ELR (cell line): ENCODE measurements around the gene LDHD.
"Not testable (repeated sequence)": the region's sequence is repeated elsewhere in the genome, so short reads cannot be mapped to it uniquely, and the experiment has no call there.

Experiments
- DNase-seq: peaks from one replicate; pipeline ENCODE4 v3.0.0-alpha.2; 2015; ENCODE audit warnings: low read depth

The LDHD gene

DNA sequence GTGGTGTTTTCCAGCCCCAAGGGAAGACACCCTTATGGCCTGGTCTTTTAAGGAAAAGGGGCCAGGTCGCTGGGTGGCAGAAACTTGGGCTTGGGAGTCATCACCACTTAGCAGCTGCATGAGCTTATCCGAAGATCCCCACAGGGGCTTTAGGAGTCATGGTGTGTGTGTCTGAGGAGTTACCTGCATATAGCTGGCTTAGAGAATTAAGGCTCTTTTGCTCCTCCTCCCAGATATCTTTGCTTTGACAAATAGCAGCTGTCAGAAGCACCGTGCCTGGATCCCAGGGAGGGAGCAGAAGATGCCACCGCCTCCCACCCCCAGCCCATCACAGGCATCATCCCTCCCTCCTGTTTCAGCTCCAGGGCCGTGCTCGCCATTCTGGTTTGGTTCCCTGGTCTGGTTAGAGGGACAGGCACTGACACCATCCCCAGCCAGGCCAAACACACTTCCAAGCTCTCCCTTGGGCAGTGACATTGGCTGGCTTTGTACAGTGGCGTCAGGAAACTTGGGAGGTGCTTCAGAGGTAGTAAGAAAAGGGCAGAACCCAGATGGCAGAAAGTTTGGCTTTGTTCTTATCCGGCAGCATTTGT, 17.4 kb downstream of the LDHD start:
- DNase-seq = no peak

DNA sequence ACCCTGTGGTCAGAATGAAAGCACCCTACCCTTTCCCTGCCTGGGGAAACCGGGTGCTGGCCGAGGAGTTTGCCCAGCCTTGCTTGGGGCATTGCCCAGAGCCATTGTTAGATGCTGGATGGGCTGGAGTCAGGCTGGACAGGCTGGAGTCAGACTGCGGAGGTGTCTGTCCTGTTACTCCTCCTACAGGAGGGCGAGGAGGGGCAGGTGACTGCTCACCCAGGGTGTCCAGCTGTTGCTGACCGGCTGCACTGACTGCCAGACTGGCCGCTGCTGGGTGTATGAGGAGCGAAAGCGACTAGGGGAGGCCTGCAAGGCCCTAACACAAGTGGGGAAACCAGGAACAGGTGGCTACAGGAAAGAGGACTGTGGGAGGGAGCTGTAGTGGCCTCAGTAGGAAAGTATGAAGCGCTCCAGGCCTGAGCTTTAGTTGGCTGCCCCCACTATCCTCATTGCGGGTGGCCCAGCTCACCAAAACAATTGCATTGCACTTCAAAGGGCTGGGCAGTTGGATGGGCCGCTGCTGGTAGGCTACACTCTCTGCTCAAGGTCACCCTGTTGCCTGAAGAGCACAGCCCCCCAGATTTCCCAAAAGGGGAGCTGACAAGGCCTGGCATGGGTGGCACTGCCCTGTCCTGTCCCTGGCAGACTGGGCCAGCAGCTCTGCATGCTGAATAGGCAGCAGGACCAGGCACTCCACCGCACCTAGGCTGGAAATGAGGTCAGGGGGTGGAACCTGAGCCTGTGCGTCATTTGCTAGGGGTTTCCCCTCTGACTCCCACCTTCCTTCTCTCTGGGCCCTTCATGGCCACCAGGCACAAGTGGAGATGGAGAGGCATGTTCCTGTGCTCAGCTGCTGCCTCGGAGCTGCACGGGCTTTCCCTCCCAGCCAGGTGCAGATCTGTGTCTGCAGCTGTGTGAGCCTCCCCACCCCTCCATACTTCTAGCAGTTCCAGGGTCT, 18.4 kb downstream of the LDHD start:
- DNase-seq = no peak

DNA sequence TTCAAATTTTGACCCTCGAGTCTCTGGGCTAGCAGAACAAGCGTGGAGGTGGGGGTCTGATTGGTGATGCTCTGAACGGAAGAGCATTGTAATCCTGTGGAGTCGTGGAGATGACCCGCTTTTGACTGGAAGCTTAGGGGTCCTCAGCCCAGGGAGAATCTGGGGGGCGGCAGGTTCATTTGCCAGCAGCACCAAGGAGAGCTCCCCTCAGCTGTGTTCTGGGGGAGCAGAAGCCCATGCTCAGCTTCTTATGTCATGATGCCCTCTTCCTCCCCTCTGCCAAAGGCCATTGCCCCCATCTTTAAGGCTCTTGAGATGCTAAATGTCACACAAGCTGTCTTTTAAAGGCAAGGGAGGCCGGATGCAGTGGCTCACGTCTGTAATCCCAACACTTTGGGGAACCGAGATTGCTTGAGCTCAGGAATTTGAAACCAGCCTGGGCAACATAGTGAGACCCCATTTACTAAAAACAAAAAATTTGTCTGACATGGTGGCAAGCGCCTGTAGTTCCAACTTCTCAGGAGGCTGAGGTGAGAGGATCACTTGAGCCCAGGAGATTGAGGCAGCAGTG, 19.3 kb downstream of the LDHD start:
- DNase-seq = no peak

DNA sequence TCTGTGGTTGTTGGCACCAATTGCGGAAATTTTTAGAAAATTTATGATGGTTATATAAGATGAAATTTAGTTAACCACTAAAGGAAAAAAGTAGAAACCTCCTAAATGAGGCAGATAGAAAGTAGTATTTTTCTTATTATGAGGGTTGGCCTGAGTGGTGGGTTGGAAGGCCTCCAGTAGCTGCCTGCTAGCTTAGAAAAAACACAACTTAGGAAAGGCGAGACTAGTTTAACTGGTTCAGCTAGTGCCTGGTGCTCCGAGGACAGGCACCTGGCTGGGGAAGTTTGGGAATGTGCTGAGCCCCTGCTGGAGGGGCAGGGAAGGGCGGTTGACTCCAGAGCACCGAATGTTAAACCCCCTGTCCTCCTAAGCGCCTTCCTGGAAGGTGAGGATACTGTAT, 19.9 kb downstream of the LDHD start:
- peak; percentile 23 for DNase-seq

DNA sequence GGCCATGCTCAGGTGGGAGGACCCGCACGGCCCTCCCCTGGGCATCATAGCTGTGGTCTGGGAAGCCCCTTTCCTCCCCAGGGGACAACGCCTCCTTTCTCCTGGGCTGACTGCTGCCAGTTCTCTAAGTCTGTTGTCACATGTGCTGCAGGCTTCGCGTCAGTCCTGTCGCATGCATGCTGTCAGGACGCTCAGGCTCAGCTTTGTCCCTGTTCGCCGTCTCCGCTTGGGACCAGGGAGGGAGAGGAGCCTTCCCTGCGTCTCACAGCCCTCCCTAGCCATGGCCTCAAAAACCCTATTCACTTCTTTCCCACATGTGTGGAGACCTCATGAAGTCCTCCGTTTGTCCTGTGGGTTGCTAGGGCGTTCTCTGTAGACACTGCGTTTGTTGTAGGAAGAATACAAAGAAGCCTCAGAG, 21.4 kb downstream of the LDHD start:
- DNase-seq = no peak

DNA sequence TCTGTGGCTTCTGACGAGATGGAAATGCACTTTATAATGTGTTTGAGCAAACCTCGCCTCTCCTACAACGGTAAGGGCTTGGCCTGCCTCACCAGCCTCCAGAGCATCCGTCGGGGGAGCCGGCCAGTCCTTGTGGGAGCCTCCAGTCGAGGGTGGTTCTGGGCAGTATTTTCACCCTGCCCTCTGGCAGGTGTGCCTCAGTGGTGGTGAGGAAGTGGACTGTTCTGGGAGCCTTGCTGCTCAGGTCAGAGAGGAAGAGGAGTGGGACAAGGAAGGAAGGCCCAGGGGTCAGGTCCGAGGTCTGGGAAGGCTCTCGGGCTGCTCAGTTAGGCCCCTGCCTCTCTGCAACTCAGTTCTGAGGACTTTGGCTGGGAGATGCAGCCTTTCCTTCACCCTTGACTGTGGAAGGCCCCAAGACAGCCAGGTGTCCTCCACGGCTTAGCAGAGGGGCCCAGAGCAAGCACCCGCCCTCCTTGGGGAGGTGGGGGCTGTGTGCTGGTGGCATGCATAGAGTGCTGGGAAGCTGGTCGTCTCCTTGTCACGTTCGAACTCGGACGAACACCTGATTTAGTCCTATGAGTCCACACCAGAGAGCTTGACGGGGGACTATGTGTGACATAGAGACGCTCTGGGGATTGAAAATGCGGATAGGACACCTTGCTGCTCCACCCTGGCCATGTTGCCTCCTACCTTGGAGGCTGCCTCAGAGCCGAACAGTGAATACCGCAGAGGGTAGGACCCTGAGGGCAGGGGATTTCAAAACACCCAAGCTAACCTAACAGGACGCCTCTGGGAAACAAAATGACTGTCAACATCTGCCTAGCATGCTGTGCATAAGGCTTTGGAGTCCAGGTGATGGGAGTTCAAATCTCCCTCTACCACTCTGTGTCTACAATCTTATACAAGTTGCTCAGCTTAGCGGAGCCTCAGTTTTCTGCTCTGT, 22.7 kb downstream of the LDHD start:
- no peak for DNase-seq

DNA sequence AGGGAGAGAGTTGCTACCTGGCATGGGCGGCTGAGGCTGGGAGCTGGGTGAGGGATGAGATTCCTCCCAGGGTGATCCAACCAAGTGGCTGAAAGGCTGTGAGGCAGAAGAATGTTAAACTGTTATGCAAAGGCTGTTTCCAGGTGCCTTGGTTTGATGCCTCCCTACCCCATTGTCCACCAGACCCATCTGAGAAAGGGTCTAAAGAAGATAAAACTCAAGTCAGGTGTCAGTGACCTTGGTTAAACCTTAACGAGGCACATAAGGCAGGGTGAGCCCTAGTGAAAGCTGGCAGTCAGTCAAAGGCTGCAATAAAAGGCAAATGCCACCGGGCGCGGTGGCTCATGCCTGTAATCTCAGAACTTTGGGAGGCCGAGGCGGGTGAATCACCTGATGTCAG, 23.8 kb downstream of the LDHD start:
- DNase-seq = no peak

DNA sequence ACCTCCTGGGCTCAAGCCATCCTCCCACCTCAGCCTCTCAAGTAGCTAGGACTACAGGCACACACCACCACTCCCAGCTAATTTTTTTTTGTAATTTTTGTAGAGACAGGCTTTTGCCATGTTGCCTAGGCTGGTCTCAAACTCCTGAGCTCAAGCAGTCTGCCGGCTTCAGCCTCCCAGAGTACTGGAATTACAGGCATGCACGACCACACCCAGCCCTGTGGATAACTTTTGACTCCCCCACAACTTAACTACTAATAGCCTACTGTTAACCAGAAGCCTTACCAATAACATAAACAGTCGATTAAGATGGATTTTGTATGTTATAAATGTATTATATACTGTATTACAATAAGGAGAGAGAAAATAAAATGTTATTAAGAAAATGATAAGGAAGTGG, 25.0 kb downstream of the LDHD start:
- DNase-seq = not testable (repeated sequence)

DNA sequence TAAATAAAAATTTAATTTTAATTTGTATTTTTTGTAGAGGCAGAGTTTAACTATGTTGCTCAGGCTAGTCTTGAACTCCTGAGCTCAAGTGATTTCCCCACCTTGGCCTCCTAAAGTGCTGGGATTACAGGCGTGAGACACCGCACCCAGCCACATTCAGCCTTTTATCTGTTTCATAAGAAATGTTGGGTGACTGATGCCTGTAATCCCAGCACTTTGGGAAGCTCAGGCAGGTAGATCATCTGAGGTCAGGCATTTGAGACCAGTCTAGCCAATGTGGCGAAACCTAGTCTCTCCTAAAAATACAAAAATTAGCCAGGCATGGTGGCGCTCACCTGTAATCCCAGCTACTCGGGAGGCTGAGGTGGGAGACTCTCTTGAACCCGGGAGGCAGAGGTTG, 25.7 kb downstream of the LDHD start:
- peak; percentile 24 for DNase-seq

DNA sequence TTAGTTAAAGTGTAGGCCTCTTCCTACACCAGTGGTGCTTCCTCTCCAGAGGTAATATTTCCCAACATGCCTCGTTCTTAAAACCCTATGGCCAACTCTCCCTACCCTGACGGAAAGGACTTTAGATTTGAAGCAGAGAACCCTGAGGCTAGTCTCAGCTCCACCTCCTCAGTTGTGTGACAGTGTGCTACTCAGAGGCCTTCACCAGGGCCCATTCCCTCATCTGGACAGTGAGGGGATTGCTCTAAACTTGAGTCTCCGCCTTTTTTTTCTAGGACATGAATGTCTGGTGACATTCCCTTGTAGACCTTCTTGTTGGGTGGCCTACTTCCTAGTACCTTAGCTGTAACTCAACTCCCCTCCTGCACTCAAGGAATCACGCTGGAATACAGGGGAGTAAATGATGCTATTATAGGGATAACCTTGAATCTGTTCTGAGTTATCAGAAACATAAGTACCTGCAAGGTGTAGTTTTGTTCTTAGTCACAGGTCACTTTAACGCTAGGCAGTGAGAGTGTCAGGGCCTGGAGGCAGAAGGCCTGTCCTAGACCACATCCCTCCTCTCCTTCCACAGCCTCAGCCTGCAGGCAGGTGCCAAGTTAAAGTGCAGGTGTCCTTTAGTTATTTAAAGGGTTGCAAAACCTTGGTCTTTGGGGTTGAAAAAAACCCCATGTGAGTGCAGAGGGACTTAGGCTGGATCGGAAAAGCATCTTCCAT, 26.9 kb downstream of the LDHD start:
- DNase-seq = no peak

DNA sequence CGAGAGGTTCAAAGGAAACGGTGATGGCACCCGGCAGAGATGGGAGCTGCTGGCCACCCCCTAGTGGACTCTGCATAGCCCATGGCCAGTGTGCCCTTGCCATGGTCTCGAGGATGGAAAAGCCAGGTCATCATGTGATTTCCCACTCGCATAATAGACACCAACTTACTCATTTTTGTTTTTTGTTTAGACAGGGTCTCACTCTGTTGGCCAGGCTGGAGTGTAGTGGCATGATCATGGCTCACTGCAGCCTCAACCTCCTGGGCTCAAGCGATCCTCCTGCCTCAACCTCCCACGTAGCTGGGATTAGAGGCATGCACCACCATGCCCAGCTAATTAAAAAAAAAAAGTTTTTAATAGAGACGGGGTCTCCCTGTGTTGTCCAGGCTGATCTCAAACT, 27.6 kb downstream of the LDHD start:
- DNase-seq = no peak

DNA sequence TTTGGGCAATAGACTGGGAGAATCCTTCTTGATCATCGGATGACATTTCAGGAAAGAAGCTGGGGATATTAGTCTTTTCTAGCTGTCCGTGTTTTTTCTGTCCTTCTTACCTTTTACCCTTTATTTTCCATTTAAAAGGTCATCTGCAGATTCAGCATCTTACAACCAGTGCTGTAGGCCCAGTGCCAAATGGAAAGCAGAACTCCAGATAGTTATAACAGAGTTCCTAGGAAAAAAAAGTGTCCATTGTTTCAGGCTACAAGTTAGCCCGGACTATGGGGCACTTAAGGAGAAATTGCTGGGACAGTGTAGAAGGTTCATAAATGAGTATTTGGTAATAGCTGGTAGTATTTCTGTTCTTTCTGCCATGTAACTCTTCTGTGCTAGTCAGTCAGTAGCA, 28.4 kb downstream of the LDHD start:
- no peak for DNase-seq

DNA sequence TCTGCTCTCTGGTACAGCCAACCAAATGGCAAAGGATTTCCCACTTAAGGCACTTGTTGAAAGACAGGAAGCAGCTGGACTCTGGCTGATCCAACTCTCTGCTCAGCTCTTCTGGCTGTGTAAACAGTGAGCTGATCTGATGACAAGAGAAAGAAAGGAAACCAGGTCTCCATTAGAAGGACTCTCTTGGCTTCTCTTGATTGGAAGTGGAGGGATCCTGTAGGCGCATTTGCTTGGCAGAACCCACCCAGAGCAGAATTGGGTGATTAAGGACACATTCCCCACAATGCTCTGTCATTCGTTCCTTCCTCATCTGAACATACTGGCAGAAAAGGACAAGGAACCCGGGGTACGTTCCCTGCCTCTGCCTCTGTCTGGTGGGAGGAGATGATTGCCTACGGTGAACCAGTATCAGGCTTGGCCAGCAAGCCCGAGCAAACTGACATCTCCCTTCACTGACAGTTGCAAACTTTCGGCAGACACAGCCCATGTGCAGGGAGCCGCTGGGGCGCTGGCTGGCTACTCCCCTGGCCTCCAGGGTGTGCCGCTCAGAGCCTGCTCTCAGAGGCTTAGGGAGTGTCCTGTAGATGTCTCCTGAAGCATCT, 29.1 kb downstream of the LDHD start:
- no peak for DNase-seq

DNA sequence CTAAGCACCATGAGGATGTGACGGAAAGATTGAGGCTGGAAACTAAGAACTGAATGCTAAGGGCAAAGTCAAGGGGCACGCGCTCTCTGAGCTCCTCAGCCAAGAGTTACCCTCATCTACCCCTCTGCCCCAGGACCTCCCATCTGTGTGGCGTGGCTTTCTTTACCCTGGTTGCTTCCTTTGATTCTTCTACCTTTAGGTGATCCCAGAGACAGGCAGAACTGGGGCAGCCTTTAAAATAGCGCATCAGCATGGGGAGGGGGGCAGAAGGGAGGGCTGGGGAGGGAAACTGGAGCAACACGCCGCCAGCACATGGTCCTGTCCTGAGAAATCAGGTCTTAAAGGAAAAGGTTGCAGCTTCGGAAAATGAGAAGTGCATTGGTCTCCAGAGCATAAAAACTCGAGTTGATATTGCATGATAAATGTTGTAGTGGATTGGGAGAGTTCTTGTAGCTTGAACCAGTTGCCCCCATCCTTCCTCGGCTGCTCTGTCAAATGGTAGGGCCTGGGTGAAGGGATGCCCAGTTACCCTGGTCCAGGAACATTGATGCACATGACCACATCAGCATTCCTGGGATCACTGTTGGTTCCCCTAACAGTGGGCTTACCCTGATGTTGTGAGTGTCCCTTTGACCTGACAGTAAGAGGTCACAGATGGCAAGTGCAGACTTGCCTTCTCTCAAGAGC, 29.7 kb downstream of the LDHD start:
- no peak for DNase-seq

DNA sequence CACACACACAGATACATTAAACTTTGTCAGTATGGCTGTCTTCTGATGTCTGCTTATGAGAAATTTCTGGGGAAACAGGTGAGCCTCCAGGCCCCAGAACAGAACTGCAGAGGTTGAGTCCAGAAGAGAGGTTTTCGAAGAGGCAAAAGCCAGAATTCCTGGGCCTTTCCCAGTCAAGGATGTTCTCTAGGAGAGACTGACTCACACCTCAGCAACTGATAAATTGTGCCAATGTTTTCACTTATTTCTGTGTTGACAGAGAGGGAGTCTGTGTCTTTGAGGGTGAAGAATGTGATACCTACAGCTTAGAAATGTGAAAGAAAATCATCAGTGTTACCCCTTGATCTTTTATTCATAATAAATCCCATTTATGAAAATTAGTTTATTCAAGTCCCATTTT, 30.3 kb downstream of the LDHD start:
- no peak for DNase-seq

DNA sequence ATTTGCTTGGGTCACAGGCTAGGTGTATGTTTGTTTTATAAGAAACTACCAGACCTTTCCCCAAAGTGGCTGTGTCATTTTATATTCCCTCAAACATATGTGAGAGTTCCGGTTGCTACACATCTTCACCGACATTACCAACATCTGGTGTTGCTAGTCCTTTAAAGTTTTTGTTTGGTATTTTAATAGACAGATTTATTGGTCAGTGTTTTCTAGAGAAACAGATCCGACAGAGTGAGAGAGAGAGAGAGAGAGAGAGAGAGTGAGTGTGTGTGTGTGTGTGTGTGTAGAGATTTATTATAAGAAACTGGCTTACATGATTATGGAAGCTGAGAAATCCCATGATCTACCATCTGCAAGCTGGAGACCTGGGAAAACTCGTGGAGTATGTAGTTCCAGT, 31.0 kb downstream of the LDHD start:
- no peak for DNase-seq

DNA sequence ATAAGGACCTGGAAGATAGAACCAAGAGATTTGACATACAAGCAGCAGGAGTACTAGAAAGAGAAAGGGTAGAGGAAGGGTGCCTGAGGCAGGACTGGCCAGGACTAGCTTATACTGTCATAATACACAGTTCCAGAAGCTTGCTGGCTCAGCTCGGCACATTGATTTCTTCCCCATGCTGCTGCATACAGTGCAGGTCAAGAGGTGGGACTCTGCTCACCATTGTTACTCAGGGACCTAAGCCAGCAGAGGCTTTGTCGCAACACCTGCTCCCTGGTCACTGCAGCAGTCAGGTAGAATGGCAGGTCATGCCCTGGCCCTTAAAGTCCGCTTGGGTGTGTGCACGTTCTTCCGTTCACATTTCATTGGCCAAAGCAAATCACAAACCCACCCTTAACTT, 32.8 kb downstream of the LDHD start:
- DNase-seq = no peak

DNA sequence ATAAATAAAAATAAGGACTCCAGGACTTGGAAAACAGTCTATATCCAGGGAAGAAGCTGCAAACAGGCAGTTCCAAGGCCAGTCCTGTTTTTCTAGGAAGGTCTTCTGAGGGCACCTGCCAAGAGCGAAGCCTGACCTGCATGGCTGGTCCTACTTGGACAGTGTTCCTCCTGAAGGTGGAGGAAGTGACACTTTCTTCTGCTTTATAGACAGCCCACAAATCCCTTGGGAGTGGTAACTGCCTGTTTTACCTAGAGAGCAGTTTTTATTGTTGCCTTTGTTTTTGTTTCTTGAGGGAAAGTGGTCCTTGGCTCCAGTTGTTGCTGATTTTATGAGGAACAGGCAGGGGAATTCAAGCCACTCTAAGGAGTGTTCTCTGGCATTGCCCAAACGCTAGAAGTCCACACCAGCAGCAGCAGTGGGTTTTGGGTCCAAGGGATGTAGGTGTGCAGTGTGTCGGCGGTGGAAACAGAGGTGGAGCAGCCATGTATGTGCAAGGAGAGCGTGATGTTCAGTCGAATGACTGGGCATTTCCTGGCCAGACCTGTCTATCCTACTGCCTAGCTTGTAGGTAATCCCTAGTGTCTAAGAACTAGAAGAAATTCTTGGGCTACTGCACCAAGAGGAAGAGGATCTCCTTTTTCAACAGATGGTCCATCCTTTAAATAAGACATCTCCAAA, 35.3 kb downstream of the LDHD start:
- DNase-seq = no peak

DNA sequence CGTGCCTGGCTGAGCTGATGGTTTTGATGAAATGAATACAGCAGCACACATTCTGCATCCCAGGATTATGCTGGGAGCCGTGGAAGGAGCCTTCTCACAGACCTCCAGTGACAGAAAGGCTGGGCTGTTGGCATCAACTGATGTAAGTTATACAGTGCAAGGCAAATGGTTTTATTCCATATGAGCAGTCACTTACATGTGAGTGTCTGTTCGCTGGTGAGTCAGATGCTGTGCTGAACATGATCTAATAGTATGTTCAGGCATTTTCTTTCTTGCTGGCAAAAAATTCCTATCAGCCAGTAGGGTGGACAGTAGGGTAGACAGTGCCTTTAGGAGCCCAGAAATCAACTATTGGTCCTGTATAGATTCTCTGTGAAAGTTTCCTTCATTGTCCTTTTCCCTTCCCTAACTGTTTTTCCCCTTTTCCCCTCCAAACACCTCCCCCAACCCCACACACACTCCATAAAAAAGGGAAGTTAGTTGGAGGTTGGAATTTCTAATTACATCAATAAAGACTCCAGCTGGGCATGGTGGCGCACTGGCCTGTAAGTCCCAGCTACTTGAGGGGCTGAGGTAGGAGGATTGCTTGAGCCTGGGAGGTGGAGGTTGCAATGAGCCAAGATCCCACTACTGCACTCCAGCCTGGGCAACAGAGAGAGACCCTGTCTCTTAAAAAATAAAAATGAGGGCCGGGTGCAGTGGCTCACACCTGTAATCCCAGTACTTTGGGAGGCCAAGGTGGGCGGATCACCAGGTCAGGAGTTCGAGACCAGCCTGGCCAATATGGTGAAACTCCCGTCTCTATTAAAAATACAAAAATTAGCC, 36.2 kb downstream of the LDHD start:
- peak; percentile 66 for DNase-seq
